GM12878 (cell line): Measurements from ENCODE around the gene ZNF18. TPM values are rescaled to one million over a fixed set of nuclear protein-coding genes. Genes with fewer than 3 reads are reported as not detected.

Experiments
- ATAC-seq: fragments of 200-7000 bp; cut with Tn5 transposase; 3 replicates; pipeline ENCODE4 v1.9.1; 2020; ENCODE audit warnings: mild to moderate bottlenecking, moderate library complexity
- BruUV-seq: library from RNA; stranded (reverse); fragments of 400-500 nt; replicated peaks from 2 replicates; lab custom pipeline; 2021; lab: Mats Ljungman, UMichigan
- CTCF ChIA-PET: fragments of 300-600 bp; sonication (Branson Sonifier 250); formaldehyde crosslinking; extraction: SDS; loops from one replicate; lab custom pipeline; 2021; ENCODE audit warnings: inconsistent platforms; lab: Yijun Ruan, JAX
- POLR2A ChIA-PET: fragments of 350-600 bp; formaldehyde crosslinking; extraction: SDS; loops from one replicate; lab custom pipeline; 2021; ENCODE audit warnings: inconsistent platforms; lab: Charles Lee
- RAD21 ChIA-PET: fragments of 300-600 bp; sonication (Branson Sonifier 250); formaldehyde crosslinking; loops from one replicate; lab custom pipeline; 2023; ENCODE audit warnings: antibody characterized with exemption; ENCODE audit not compliant: unreplicated experiment; lab: Charles Lee
- SMC1A ChIA-PET: fragments of 300-600 bp; sonication (Branson Sonifier 250); formaldehyde crosslinking; loops from one replicate; lab custom pipeline; 2023; ENCODE audit not compliant: unreplicated experiment, uncharacterized antibody; lab: Charles Lee
- DNase-seq: peaks from one replicate; pipeline ENCODE4 v3.0.0-alpha.2; 2011; ENCODE audit warnings: low read depth, low spot score
- FAIRE-seq: peaks from 3 replicates; lab custom pipeline; 2011; peaks lifted over from hg19 to GRCh38; lab: Jason Lieb, UNC
- H2AFZ ChIP-seq: 2 replicates; pipeline ENCODE4 v1.6.0; 2011; ENCODE audit warnings: low read depth, low read length, control low read depth; ENCODE audit not compliant: control insufficient read depth
- H3K27ac ChIP-seq: 2 replicates; pipeline ENCODE4 v1.5.1; 2011; ENCODE audit warnings: control low read depth; ENCODE audit not compliant: control insufficient read depth, insufficient read depth
- H3K27me3 ChIP-seq, 2 experiments: replicated peaks in 1 of 2; 2 replicates each; pipeline versions ENCODE4 v1.6.0 to v1.6.1; 2011; ENCODE audit warnings: low read length in 1 of 2; ENCODE audit not compliant: control insufficient read depth in 2 of 2, insufficient read depth in 2 of 2
- H3K36me3 ChIP-seq, 2 experiments: 2 replicates each; pipeline ENCODE4 v1.5.1; 2011; ENCODE audit warnings: low read length in 1 of 2; ENCODE audit not compliant: control insufficient read depth in 2 of 2, insufficient read depth in 2 of 2
- H3K4me1 ChIP-seq: 2 replicates; pipeline ENCODE4 v1.6.1; 2011; ENCODE audit warnings: mild to moderate bottlenecking, low read length, moderate library complexity, mixed read lengths; ENCODE audit not compliant: control insufficient read depth, insufficient read depth
- H3K4me2 ChIP-seq: 2 replicates; pipeline ENCODE4 v1.6.0; 2011; ENCODE audit warnings: control low read depth; ENCODE audit not compliant: control insufficient read depth, insufficient read depth
- H3K4me3 ChIP-seq: fragments of 200-600 bp; sonication (generic); 2 replicates; pipeline ENCODE4 v1.5.1; 2016
- H3K79me2 ChIP-seq: 2 replicates; pipeline ENCODE4 v1.6.0; 2011; ENCODE audit warnings: low read length; ENCODE audit not compliant: control insufficient read depth, insufficient read depth
- H3K9ac ChIP-seq: 2 replicates; pipeline ENCODE4 v1.8.0; 2011; ENCODE audit warnings: low read length, control low read depth, mixed read lengths; ENCODE audit not compliant: control insufficient read depth, insufficient read depth
- H3K9me3 ChIP-seq: replicated peaks from 3 replicates; pipeline ENCODE4 v1.5.1; 2011; ENCODE audit warnings: mild to moderate bottlenecking, low read length; ENCODE audit not compliant: control insufficient read depth, insufficient read depth
- H4K20me1 ChIP-seq: 2 replicates; pipeline ENCODE4 v1.6.0; 2011; ENCODE audit not compliant: control insufficient read depth, insufficient read depth
- HDGF ChIP-seq: fragments of 450-650 bp; IDR thresholded peaks from 2 replicates; pipeline ENCODE4 v1.6.1; 2016; ENCODE audit warnings: antibody characterized with exemption
- USF1 ChIP-seq: IDR thresholded peaks from 2 replicates; pipeline ENCODE4 v1.6.1; 2011; ENCODE audit warnings: borderline replicate concordance, low read depth, mild to moderate bottlenecking, moderate library complexity, mixed read lengths, low read length; ENCODE audit not compliant: insufficient read depth; ENCODE audit errors: extremely low read length
- ZBTB11 ChIP-seq: fragments of 450-650 bp; formaldehyde crosslinking; IDR thresholded peaks from 2 replicates; pipeline ENCODE4 v1.5.0; 2022; ENCODE audit warnings: mild to moderate bottlenecking, missing genetic modification characterization
- ZBTB33 ChIP-seq: fragments of 450-650 bp; IDR thresholded peaks from 2 replicates; pipeline ENCODE4 v1.6.1; 2017; ENCODE audit warnings: mild to moderate bottlenecking
- ZBTB40 ChIP-seq: fragments of 450-650 bp; IDR thresholded peaks from 2 replicates; pipeline ENCODE4 v1.6.1; 2016; ENCODE audit warnings: mild to moderate bottlenecking, moderate library complexity, borderline replicate concordance
- ZNF217 ChIP-seq: fragments of 450-650 bp; IDR thresholded peaks from 2 replicates; pipeline ENCODE4 v1.6.1; 2017; ENCODE audit warnings: antibody characterized with exemption, mild to moderate bottlenecking
- WGBS: methylation state at CpG from one replicate; pipeline ENCODE4 v1.1.6; 2016; ENCODE audit warnings: low lambda C conversion rate; ENCODE audit not compliant: insufficient replicate concordance, insufficient coverage; ENCODE audit errors: missing lambda C conversion rate; 5-methylcytosine and 5-hydroxymethylcytosine counted together
- in situ Hi-C: fragments of 300-500 bp; cut with MboI; formaldehyde crosslinking; loops from 9 replicates; pipeline ENCODE4 v1.14.3; 2018; ENCODE audit warnings: mixed read lengths
- intact Hi-C: fragments of 100-400 bp; cut with micrococcal nuclease; formaldehyde crosslinking; loops from one replicate; pipeline ENCODE4 v1.14.2; 2022; ENCODE audit not compliant: unreplicated experiment
- polyA plus RNA-seq, 11 experiments: library from polyadenylated mRNA; depleted of rRNA in 4 of 11; unstranded in 6 of 11; stranded (reverse) in 5 of 11; fragments of >200 nt; fragmentation: Nextera tagmentation in 4 of 11; fragmentation: Illumina TruSeq in 1 of 11; extraction: Ambion mirVana in 4 of 11; extraction: Trizol in 1 of 11; gene quantifications; 1 replicate in 1 of 11; 2 replicates in 10 of 11; pipeline versions ENCODE4 v1.2.1 to v1.2.3, GENCODE V29; 2011 to 2016; ENCODE audit warnings: inconsistent platforms in 2 of 11, missing spikeins in 2 of 11, low read depth in 1 of 11
- total RNA-seq, 4 experiments: library from RNA; depleted of rRNA in 3 of 4; stranded (reverse); fragments of >200 nt in 3 of 4; fragmentation: Illumina TruSeq in 1 of 4; extraction: Trizol in 1 of 4; gene quantifications; 2 replicates each; pipeline versions ENCODE4 v1.2.1 to v1.2.3, GENCODE V29; 2013 to 2021

The ZNF18 gene
- total and polyA plus RNA-seq, 10 of the 15 experiments (the other 5 are each of a cell fraction or from before 2014, with no cell fraction given): 4.6 to 10.2 (median 9.1) TPM

GRCh38 chr17:11996722-11997146 lies 541 bp downstream of the ZNF18 start (continued):
- TF ChIP-seq ZBTB11 (CRISPR knock-in tag): no peak

GRCh38 chr17:11991461-11991860 lies 5.8 kb downstream of the ZNF18 start:
- Histone ChIP-seq H3K9me3 (no peaks in the 10 kb centered on the region), H4K20me1 (no peaks in the 10 kb centered on the region), H3K79me2 (no peaks in the 10 kb centered on the region), H3K27ac (no peak overlapping the region), H3K36me3 (peaks cover 0 to 5% of the 10 kb centered on the region in 2 experiments; a peak in 3 of 4 replicates), H3K4me2 (no peak overlapping the region), H2AFZ (no peak overlapping the region), H3K27me3 (no peaks in the 10 kb centered on the region)
- 57% methylated on average over 4 of the region's 4 CpGs for WGBS
- ChIA-PET CTCF (no interaction called here), POLR2A (interaction anchor here (1.3 kb wide), 1 partner anchor 31 kb away, joined by 3 read pairs; no protein-coding TSS in a partner anchor)
- no peak for FAIRE-seq
- no peak for TF ChIP-seq HDGF
- no peak for TF ChIP-seq ZNF217
- no peak for TF ChIP-seq USF1
- TF ChIP-seq ZBTB33: no peak
- TF ChIP-seq ZBTB40: no peak
- TF ChIP-seq, all 136 proteins: peak for 0
- no peak for ATAC-seq
- SMC1A ChIA-PET: interaction anchor here (0.6 to 0.9 kb wide), 2 partner anchors 25 to 34 kb away, joined by 3 read pairs; no protein-coding TSS in a partner anchor
- intact Hi-C loops (no loop called here), in situ Hi-C loops (loop anchor here (10.0 kb wide), 1 partner anchor 1023 kb away; the partner anchor contains the start of gene ELAC2)
- Histone ChIP-seq H3K4me3 (no peak overlapping the region), H3K9ac (no peak overlapping the region), H3K4me1 (peaks cover 3% of the 10 kb centered on the region; the same call in 1 of the 2 replicates)
- no TSS peak for BruUV-seq
- DNase-seq: no peak
- RAD21 ChIA-PET: no interaction called here
